Measurements from ENCODE around the gene ABHD12. TPM values are rescaled to one million over a fixed set of nuclear protein-coding genes. Genes with fewer than 3 reads are reported as not detected.

Gene ABHD12
- total and polyA plus RNA-seq, 2 donors (not counting 1 experiment from before 2014, with no cell fraction given): 9.6 to 28.3 TPM

DNA sequence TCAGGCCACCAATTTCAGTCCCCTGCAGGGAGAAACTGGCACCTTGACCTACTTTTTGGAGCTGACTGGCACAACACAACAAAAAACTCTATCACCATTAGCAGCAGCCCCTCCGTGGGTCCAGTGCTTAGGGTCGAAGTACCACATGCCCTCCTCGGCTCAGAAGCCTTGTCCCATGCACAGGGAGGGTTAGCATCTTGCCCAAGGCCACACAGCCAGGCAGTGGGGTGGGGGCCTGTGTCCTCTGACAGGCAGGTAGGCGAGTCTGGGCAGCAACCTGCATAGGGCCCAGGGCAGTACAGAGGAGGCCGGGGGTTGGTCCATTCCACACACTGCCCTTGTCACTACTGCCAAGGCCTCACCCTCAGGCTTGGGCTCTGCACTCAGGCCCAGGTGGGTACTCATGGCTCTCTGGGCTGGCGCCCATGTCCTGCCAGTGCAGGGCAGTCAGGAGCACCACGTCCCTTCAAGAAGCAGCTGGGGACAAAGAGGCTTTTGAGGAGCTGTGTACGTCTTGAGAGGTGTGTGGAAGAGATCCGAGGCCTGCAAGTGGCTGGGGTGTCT is 89.2 kb downstream of the ABHD12 start:
- Mint-ChIP-seq H3K27ac (no peak overlapping the region), H3K9me3 (ENCODE audit: insufficient read depth) (no peaks in the 10 kb centered on the region), H3K4me3 (no peak overlapping the region), H3K4me1 (peaks cover 7% of the 10 kb centered on the region), H3K27me3 (no peaks in the 10 kb centered on the region)
- Histone ChIP-seq H3K4me1 (ENCODE audit: control insufficient read depth in 2 of 2, insufficient read depth in 2 of 2, low read length in 2 of 2) (peaks cover 0 to 13% of the 10 kb centered on the region in 2 donors), H4K20me1 (ENCODE audit: control insufficient read depth, insufficient read depth, low read length, poor library complexity, severe bottlenecking) (no peaks in the 10 kb centered on the region), H3K79me2 (ENCODE audit: control insufficient read depth, insufficient read depth, low read length) (no peaks in the 10 kb centered on the region), H3K4me2 (replicated peaks; ENCODE audit: low read depth, low read length, poor library complexity, severe bottlenecking) (no peak overlapping the region), H3K27me3 (replicated peaks in 1 of 4; ENCODE audit: control extremely low read depth in 1 of 4, control insufficient read depth in 3 of 4, insufficient read depth in 4 of 4, low read length in 3 of 4) (no peaks in the 10 kb centered on the region), H3K9me3 (ENCODE audit: control extremely low read depth in 1 of 3, control insufficient read depth in 2 of 3, insufficient read depth in 1 of 3, low read length in 2 of 3) (no peaks in the 10 kb centered on the region), H3K36me3 (replicated peaks in 1 of 2; ENCODE audit: control extremely low read depth in 1 of 2, control insufficient read depth in 1 of 2, extremely low read depth in 1 of 2, insufficient read depth in 2 of 2, low read length in 1 of 2) (peaks cover 0 to 3% of the 10 kb centered on the region in 2 experiments), H3K9ac (ENCODE audit: low read length) (no peak overlapping the region), H3K4me3 (ENCODE audit: control extremely low read depth in 1 of 5, extremely low read depth in 1 of 5, insufficient read depth in 1 of 5, low read depth in 2 of 5, low read length in 4 of 5) (no peak overlapping the region), H2AFZ (ENCODE audit: insufficient read depth, low read depth, low read length, poor library complexity, severe bottlenecking) (no peak overlapping the region), H3K27ac (ENCODE audit: low read length in 2 of 2) (no peak overlapping the region)
- no peak for ATAC-seq (ENCODE audit: low read depth)
- no peak for TF ChIP-seq EZH2 (IDR thresholded peaks at IDR 0.05; ENCODE audit: borderline replicate concordance, insufficient read depth, low read depth, low read length, poor library complexity, severe bottlenecking)
- TF ChIP-seq, protein P1, sequence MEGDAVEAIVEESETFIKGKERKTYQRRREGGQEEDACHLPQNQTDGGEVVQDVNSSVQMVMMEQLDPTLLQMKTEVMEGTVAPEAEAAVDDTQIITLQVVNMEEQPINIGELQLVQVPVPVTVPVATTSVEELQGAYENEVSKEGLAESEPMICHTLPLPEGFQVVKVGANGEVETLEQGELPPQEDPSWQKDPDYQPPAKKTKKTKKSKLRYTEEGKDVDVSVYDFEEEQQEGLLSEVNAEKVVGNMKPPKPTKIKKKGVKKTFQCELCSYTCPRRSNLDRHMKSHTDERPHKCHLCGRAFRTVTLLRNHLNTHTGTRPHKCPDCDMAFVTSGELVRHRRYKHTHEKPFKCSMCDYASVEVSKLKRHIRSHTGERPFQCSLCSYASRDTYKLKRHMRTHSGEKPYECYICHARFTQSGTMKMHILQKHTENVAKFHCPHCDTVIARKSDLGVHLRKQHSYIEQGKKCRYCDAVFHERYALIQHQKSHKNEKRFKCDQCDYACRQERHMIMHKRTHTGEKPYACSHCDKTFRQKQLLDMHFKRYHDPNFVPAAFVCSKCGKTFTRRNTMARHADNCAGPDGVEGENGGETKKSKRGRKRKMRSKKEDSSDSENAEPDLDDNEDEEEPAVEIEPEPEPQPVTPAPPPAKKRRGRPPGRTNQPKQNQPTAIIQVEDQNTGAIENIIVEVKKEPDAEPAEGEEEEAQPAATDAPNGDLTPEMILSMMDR (IDR thresholded peaks at IDR 0.05): no peak
- ChIA-PET POLR2A (interaction anchor here (0.6 kb wide), 1 partner anchor 17 kb away, joined by 3 read pairs; no protein-coding TSS in a partner anchor), CTCF (no interaction called here)
- no peak for DNase-seq
- WGBS (ENCODE audit: insufficient coverage): 93% methylated on average over 8 of the region's 9 CpGs
- intact Hi-C loops (cut with micrococcal nuclease): no loop called here

DNA sequence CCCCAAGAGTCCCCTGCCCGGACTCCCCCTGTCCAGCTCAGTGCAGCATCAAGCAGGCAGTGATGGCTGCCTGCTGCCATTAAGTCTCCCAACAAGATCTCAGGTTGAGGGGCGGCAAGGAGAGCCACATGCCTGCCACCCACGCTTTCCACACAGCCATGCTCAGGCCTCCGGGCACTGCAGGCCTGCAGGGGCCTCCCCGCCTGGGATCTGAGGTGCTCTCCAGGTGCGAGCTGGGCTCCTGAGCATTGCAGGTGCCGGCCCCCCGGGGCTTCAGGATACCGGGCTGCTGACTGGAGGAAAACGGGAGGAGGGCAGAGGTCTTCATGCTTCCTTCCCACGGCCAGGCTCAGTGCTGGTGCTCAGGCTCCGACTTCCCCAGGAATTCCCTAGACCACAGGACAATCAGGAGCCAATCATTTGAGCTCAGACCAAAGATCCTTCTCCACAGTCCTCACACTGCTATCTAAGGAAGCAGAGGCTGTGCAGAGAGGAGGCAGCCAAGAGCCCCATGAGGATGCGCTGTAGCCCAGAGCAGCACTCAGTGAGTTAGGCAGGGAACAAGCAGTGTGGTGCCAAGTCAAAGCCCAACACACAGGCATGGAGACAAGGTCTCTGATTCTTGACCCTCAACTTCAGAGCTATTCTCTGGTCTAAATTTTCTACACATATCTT is 90.0 kb downstream of the ABHD12 start:
- H3K4me3 Mint-ChIP-seq: no peak overlapping the region
- intact Hi-C loops (cut with micrococcal nuclease): no loop called here
- Histone ChIP-seq H2AFZ (ENCODE audit: insufficient read depth, low read depth, low read length, poor library complexity, severe bottlenecking) (no peak overlapping the region), H3K27me3 (replicated peaks in 1 of 4; ENCODE audit: control extremely low read depth in 1 of 4, control insufficient read depth in 3 of 4, insufficient read depth in 4 of 4, low read length in 3 of 4) (no peaks in the 10 kb centered on the region), H3K9ac (ENCODE audit: low read length) (no peak overlapping the region), H3K4me3 (ENCODE audit: control extremely low read depth in 1 of 5, extremely low read depth in 1 of 5, insufficient read depth in 1 of 5, low read depth in 2 of 5, low read length in 4 of 5) (no peak overlapping the region), H3K4me2 (replicated peaks; ENCODE audit: low read depth, low read length, poor library complexity, severe bottlenecking) (no peak overlapping the region), H3K79me2 (ENCODE audit: control insufficient read depth, insufficient read depth, low read length) (no peaks in the 10 kb centered on the region), H4K20me1 (ENCODE audit: control insufficient read depth, insufficient read depth, low read length, poor library complexity, severe bottlenecking) (no peaks in the 10 kb centered on the region), H3K9me3 (ENCODE audit: control extremely low read depth in 1 of 3, control insufficient read depth in 2 of 3, insufficient read depth in 1 of 3, low read length in 2 of 3) (no peaks in the 10 kb centered on the region), H3K36me3 (replicated peaks in 1 of 2; ENCODE audit: control extremely low read depth in 1 of 2, control insufficient read depth in 1 of 2, extremely low read depth in 1 of 2, insufficient read depth in 2 of 2, low read length in 1 of 2) (peaks cover 0 to 4% of the 10 kb centered on the region in 2 experiments), H3K27ac (ENCODE audit: low read length in 2 of 2) (no peak overlapping the region), H3K4me1 (ENCODE audit: control insufficient read depth in 2 of 2, insufficient read depth in 2 of 2, low read length in 2 of 2) (peaks cover 0 to 15% of the 10 kb centered on the region in 2 donors)
- WGBS (ENCODE audit: insufficient coverage): 95% methylated on average over 13 of the region's 13 CpGs
- DNase-seq: no peak
- ChIA-PET POLR2A (interaction anchor here (0.6 kb wide), 2 partner anchors 18 to 42 kb away, joined by 3 to 6 read pairs; no protein-coding TSS in a partner anchor), CTCF (interaction anchor here (1.6 to 2.5 kb wide), 2 partner anchors 88 to 98 kb away, joined by 4 to 28 read pairs; no protein-coding TSS in a partner anchor)
- no peaks in the 10 kb centered on the region for H3K9me3 Mint-ChIP-seq (ENCODE audit: insufficient read depth)
- TF ChIP-seq, protein P1 (IDR thresholded peaks at IDR 0.05): no peak
- no peak for TF ChIP-seq EZH2 (IDR thresholded peaks at IDR 0.05; ENCODE audit: borderline replicate concordance, insufficient read depth, low read depth, low read length, poor library complexity, severe bottlenecking)
- H3K4me1 Mint-ChIP-seq: peaks cover 7% of the 10 kb centered on the region
- no peak overlapping the region for H3K27ac Mint-ChIP-seq
- no peaks in the 10 kb centered on the region for H3K27me3 Mint-ChIP-seq
- ATAC-seq (ENCODE audit: low read depth): no peak
